ENCODE results near the gene POR. TPM values are rescaled to one million over a fixed set of nuclear protein-coding genes. Genes with fewer than 3 reads are reported as not detected.

Gene POR
- total RNA-seq, 1 donor, result 73.1 TPM

- no peaks in the 10 kb centered on the region for H3K27me3 ChIP-seq (ENCODE audit: insufficient read depth, low read length)
- H3K4me3 ChIP-seq (ENCODE audit: insufficient read depth, low read length), result no peak overlapping the region
- no peak overlapping the region for H2AFZ ChIP-seq (ENCODE audit: low read length)
- peaks cover 9% of the 10 kb centered on the region for H3K4me1 ChIP-seq (ENCODE audit: insufficient read depth, low read length)
- TF ChIP-seq CTCF (IDR thresholded peaks at IDR 0.05; ENCODE audit: extremely low read depth, low read depth, low read length), result no peak
- H4K20me1 ChIP-seq (ENCODE audit: insufficient read depth, low read length), result peaks cover 25% of the 10 kb centered on the region
- H3K27ac ChIP-seq (ENCODE audit: low read depth, low read length), result no peak overlapping the region
- H3K9me3 ChIP-seq (ENCODE audit: low read depth, low read length), result no peaks in the 10 kb centered on the region
- peaks cover 61% of the 10 kb centered on the region for H3K79me2 ChIP-seq (ENCODE audit: insufficient read depth, low read length)
- no peak for DNase-seq (ENCODE audit: insufficient read length, low spot score, missing footprints)
- no peak overlapping the region for H3K4me2 ChIP-seq (ENCODE audit: insufficient read depth, low read length)
- no peaks in the 10 kb centered on the region for H3K36me3 ChIP-seq (ENCODE audit: insufficient read depth, low read length)
Observed at GRCh38 chr7:75916685-75917634, 2.0 kb downstream of the POR start.

GRCh38 chr7:75920431-75921161 is 5.6 kb downstream of the POR start:
- Histone ChIP-seq H3K27ac (ENCODE audit: low read depth, low read length) (no peak overlapping the region), H3K79me2 (ENCODE audit: insufficient read depth, low read length) (peaks cover 73% of the 10 kb centered on the region), H3K27me3 (ENCODE audit: insufficient read depth, low read length) (no peaks in the 10 kb centered on the region), H4K20me1 (ENCODE audit: insufficient read depth, low read length) (peaks cover 45% of the 10 kb centered on the region), H3K4me2 (ENCODE audit: insufficient read depth, low read length) (no peak overlapping the region), H3K36me3 (ENCODE audit: insufficient read depth, low read length) (peaks cover 3% of the 10 kb centered on the region), H3K9me3 (ENCODE audit: low read depth, low read length) (no peaks in the 10 kb centered on the region), H3K4me3 (ENCODE audit: insufficient read depth, low read length) (no peak overlapping the region), H3K4me1 (ENCODE audit: insufficient read depth, low read length) (peaks cover 5% of the 10 kb centered on the region), H2AFZ (ENCODE audit: low read length) (no peak overlapping the region)
- TF ChIP-seq CTCF (IDR thresholded peaks at IDR 0.05; ENCODE audit: extremely low read depth, low read depth, low read length), result no peak
- DNase-seq (ENCODE audit: insufficient read length, low spot score, missing footprints), result no peak

DNA sequence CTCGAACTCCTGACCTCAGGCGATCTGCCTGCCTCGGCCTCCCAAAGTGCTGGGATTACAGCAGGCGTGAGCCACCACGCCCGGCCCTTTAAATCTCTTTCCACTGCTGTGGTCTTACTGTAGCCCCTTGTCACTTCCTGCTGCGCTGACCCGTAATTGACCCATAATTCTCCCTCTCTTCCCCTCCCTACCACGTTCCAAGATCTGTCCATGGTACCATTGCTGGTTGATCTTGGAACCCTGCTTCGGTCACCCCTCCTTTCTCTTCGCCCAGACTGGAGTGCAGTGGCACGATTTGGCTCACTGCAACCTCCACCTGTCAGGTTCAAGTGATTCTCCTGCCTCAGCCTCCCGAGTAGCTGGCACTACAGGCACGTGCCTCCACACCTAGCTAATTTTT is 6.5 kb downstream of the POR start:
- H3K4me3 ChIP-seq (ENCODE audit: insufficient read depth, low read length), result no peak overlapping the region
- no peak overlapping the region for H3K27ac ChIP-seq (ENCODE audit: low read depth, low read length)
- H3K27me3 ChIP-seq (ENCODE audit: insufficient read depth, low read length), result no peaks in the 10 kb centered on the region
- DNase-seq (ENCODE audit: insufficient read length, low spot score, missing footprints), result no peak
- H3K4me2 ChIP-seq (ENCODE audit: insufficient read depth, low read length), result no peak overlapping the region
- no peak for TF ChIP-seq CTCF (IDR thresholded peaks at IDR 0.05; ENCODE audit: extremely low read depth, low read depth, low read length)
- no peak overlapping the region for H2AFZ ChIP-seq (ENCODE audit: low read length)
- no peaks in the 10 kb centered on the region for H3K4me1 ChIP-seq (ENCODE audit: insufficient read depth, low read length)
- peaks cover 42% of the 10 kb centered on the region for H4K20me1 ChIP-seq (ENCODE audit: insufficient read depth, low read length)
- H3K9me3 ChIP-seq (ENCODE audit: low read depth, low read length), result no peaks in the 10 kb centered on the region
- H3K36me3 ChIP-seq (ENCODE audit: insufficient read depth, low read length), result peaks cover 3% of the 10 kb centered on the region
- peaks cover 71% of the 10 kb centered on the region for H3K79me2 ChIP-seq (ENCODE audit: insufficient read depth, low read length)

Data from osteoblast (primary cell).